Hepatocyte (in vitro differentiated cells): ENCODE measurements around the gene PCDH20.

ENCODE experiments used
- EZH2phosphoT487 ChIP-seq: fragments of 200-600 bp; sonication (generic); IDR thresholded peaks from one replicate; pipeline ENCODE4 v1.6.1; 2018; ENCODE audit warnings: antibody characterized with exemption, mild to moderate bottlenecking, low read depth, moderate library complexity; ENCODE audit not compliant: unreplicated experiment, severe bottlenecking
- TF ChIP-seq, protein P1 (sequence below): fragments of 200-600 bp; sonication (generic); IDR thresholded peaks from 2 replicates; pipeline ENCODE4 v1.5.1; 2016; ENCODE audit warnings: antibody characterized with exemption, mild to moderate bottlenecking; ENCODE audit not compliant: poor library complexity

DNA sequence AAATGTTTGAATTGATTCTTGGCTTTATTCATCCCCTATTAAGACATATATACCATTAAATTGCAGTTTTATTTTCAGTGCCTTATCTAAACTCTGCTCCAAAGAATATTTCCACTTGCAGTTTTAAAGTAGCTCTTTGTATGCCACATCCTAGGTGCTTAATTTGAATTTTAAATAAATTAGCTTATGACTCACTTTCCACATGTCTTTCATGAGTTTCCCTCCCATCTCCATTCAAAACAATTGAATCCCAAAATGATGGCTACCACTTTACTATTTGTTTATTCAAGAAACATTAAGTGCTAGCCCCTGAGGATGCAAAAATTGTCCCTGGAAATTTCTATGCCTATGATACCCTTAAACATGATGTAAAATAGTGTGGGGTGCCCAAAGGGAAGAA is 19.5 kb downstream of the PCDH20 start:
- TF ChIP-seq, protein P1, sequence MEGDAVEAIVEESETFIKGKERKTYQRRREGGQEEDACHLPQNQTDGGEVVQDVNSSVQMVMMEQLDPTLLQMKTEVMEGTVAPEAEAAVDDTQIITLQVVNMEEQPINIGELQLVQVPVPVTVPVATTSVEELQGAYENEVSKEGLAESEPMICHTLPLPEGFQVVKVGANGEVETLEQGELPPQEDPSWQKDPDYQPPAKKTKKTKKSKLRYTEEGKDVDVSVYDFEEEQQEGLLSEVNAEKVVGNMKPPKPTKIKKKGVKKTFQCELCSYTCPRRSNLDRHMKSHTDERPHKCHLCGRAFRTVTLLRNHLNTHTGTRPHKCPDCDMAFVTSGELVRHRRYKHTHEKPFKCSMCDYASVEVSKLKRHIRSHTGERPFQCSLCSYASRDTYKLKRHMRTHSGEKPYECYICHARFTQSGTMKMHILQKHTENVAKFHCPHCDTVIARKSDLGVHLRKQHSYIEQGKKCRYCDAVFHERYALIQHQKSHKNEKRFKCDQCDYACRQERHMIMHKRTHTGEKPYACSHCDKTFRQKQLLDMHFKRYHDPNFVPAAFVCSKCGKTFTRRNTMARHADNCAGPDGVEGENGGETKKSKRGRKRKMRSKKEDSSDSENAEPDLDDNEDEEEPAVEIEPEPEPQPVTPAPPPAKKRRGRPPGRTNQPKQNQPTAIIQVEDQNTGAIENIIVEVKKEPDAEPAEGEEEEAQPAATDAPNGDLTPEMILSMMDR, result no peak
- no peak for TF ChIP-seq EZH2phosphoT487
